Measurements from ENCODE around the gene ZNF865.

DNA sequence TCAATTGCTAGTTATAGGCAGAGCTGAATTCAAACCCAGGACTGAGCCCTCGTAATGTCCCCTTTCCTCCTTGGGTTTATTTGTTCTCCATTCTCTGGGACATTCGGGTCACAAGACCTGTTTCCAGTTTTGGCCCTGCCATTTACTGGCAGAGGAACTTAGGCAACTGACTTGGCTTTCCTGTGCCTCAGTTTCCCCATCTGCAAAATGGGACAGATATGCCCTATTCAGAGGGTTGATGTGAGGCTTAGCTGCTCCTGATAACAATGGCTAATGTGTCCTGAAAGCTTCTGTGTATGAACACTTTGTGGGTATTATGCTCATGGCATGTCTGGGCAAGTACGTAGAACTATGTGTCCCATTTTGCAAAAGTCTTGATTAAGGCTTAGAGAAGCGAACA, 4.4 kb upstream of the ZNF865 start:
- TF ChIP-seq, protein P1, sequence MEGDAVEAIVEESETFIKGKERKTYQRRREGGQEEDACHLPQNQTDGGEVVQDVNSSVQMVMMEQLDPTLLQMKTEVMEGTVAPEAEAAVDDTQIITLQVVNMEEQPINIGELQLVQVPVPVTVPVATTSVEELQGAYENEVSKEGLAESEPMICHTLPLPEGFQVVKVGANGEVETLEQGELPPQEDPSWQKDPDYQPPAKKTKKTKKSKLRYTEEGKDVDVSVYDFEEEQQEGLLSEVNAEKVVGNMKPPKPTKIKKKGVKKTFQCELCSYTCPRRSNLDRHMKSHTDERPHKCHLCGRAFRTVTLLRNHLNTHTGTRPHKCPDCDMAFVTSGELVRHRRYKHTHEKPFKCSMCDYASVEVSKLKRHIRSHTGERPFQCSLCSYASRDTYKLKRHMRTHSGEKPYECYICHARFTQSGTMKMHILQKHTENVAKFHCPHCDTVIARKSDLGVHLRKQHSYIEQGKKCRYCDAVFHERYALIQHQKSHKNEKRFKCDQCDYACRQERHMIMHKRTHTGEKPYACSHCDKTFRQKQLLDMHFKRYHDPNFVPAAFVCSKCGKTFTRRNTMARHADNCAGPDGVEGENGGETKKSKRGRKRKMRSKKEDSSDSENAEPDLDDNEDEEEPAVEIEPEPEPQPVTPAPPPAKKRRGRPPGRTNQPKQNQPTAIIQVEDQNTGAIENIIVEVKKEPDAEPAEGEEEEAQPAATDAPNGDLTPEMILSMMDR (IDR thresholded peaks at IDR 0.05), result no peak
- TF ChIP-seq EZH2 (IDR thresholded peaks at IDR 0.05; ENCODE audit: borderline replicate concordance, insufficient read depth, low read depth, low read length, poor library complexity, severe bottlenecking), result no peak
